Measurements from ENCODE around the gene ZNF576.
"Not testable (repeated sequence)": the region's sequence is repeated elsewhere in the genome, so short reads cannot be mapped to it uniquely, and the experiment has no call there.

Gene ZNF576

DNA sequence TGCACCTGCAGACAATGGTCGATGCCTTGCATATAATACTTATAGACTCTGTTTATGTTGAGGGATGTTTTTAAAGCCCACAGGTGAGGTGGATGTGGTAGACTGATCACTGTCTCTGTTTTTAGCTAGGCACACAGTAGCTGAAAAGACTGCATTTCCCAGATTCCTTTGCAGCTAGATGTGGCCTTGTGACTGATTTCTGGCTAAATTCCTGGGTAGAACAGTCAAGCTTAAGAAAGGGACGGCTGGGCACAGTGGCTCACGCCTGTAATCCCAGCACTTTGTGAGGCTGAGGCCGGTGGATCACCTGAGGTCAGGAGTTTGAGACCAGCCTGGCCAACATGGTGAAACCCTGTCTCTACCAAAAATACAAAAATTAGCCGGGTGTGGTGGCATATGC lies 3.9 kb downstream of the ZNF576 start:
- not testable (repeated sequence) for DNase-seq

DNA sequence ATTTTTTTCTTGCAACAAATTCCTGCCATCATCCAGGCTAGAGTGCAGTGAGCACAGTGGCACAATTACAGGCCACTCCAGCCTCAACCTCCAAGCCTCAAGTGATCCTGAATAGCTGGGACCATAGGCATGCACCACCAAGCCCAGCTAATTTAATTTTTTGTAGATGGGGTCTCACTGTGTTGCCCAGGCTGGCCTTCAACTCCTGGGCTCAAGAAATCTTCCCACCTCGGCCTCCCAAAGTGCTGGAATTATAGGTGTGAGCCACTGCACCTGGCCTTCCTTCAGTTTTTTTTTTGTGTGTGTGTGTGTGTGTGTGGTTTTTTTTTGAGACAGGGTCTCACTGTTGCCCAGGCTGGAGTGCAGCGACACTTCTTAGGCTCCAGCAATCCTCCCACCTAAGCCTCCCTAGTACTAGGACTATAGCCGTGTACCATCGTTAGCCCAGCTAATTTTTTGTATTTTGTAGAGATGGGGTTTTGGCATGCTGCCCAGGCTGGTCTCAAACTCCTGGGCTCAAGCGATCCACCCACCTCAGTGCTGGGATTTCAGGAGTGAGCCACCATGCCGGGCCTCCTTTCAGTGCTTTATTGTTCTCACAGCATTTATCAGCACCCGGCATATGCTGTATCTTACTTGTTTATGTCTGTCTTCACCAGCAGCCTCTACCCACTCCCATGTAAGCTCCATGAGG lies 9.6 kb downstream of the ZNF576 start:
- no peak for DNase-seq

DNA sequence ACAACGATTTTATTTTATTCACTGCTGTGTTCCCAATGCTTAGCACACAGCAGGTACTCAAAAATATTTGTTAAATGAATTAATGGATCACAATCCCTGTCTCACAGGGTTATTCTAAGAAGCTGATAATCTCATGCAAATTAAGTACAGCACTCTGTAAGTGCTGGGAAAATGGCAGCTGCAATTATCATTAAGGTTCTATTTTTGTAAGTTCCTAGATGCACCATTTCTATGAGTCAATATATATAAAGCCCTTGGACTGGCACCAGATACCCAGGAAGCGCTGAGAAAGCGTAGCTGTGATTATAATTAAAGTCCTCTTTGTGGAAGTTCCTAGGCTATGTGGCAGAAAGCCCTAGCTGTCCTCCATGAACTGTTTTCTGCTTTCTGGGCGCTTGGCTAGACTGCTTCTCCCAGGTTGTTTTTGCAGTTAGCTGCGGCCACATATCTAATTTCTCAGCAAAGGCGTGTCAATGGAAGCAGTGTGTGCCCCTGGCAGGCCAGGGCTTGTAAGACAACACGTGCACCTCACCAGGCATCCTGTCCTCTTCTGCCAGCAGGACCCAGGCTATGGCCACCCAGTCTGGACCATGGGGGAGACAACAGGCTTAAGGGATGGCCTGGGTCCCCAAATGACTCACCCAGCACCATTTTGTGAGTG lies 10.3 kb downstream of the ZNF576 start:
- DNase-seq: no peak

DNA sequence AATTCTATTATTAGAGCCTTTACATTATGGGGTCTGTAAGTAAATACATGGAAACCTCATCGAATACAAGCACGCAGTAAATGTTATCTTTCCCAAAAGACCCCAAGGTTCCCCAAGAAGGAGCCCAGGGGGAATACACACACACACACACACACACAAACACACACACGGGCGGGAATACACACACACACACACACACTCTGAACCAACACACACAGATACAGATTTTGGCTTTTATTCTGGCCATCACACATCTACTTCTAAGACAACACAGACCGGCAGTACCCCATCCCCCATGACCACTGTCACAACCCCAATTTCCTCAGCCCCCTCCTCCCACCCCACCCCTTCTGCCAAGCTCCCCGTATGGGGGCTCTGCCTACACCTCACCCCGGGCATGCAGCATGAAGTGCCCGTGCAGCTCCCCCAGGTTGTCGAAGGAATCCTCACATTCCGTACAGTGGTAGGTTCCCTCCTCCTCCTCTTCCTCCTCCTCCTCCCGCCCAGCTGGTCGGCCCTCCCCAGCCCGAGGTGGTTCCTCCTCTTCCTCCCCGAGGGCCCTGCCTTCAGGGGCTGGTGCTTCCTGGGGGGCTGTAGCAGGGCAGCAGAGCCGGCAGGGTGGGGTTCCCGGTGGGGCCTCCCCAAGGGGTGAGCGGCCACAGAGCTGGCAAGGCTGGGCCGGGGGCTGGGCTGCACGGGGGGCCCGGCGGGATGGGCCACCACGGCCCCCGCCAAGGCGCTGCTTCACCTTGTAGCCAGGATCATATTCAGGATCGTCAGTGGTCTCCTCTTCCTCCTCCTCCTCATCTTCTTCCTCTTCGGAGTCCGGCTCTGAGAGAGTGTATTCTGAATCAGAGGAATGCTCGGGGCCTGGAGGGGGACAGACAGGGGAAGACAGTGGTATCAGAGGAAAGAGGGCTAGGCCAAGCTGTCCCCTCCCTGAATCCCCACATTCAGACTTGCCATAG lies 11.1 kb downstream of the ZNF576 start:
- no peak for DNase-seq

DNA sequence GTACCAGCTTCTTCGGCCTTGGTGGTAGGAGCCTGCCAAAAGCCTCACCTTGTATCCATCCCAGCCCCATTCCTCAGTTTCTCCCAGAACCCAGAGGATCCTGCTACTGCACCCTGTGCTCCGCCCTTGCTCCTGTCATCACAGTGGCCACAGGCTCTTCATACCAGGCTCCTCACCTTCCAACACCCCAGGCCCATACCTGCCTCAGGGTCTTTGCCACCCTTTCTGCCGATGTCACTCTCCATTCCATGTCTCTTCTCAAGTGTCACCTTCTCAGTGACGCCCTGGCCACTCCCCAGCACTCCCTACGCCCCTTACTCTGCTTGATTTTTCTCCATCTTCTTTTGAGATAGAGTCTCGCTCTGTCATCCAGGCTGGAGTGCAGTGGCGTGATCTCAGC lies 13.5 kb downstream of the ZNF576 start:
- no peak for DNase-seq

DNA sequence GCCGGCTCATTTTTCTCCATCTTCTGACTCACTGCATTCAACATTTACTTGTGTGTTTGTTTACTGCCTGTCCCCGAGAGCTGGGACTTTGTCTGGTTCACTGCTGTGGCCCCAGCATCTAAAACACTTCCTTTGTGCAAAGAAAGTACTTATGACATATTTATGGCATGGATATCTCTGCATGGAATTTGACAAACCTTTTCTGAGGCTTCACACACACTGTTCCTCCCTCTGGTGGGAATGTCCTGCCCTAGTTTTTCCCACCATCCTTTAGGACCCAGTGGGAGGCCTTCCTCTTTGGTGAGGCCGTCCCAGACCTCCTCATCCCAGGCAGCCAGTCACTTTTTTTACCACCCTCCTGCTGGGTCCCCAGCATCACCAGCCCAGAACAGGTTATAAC lies 14.1 kb downstream of the ZNF576 start:
- DNase-seq: no peak

DNA sequence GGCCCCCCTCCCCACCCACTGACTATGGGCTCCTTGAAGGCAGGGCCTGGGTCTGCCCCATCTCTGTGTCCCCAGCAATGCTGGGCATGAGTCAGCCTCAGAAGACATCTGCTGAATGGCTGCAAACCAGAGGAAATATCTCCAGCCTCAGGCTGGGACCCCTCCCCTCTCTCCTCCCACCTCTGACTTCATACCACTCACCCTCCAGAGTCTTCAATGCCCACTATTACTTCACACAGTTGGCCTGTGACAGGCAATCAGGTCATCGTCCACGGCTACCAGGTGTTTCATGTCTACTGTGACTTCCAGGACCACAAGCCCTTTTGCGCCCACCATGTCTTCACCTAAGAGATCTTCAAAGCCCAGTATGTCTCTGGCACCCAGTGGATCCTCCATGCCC lies 15.4 kb downstream of the ZNF576 start, which contains the start of gene SRRM5:
Gene SRRM5 (plus strand): TSS at position 301 of the 400 bp plus-strand sequence. CDS start 34 bp downstream, at position 335.
- no peak for DNase-seq

DNA sequence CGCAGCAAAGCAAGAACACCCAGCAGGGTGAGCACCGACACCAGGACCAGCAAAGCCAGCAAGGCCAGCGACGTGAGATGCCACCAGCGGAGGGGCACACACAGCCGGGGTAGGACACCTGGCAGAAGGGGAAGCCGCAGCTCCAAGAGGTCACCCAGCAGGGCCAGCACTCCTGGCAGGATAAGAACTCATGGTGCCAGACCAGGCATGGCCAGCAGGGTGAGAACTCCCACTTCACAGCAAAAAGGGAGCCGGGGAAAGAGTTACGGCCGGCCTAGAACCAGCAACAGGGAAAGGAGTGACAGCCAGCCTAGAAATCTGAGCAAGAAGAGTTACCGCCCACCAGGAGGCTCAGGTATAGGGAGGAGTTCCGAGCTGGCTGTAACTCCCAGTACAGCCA lies 16.0 kb downstream of the ZNF576 start:
- no peak for DNase-seq

DNA sequence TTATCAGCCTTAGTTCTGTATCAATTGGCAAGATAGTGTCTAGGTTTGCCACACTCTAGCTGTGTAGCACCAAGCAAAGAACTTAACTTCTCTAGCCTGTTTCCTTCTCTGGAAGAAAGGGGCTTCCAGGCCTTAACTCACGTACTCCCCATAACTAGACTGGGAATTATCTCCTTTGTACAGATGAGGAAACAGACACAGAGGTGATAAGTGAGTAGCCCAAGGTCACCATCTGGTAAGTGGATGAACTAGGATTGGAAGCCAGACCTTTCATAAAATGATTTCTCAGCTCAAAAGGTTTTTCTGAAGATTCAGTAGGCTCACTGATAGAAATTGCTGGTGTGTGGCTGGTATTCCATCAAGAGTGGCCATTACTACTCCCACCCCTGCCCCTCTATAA lies 19.9 kb downstream of the ZNF576 start:
- DNase-seq: no peak

DNA sequence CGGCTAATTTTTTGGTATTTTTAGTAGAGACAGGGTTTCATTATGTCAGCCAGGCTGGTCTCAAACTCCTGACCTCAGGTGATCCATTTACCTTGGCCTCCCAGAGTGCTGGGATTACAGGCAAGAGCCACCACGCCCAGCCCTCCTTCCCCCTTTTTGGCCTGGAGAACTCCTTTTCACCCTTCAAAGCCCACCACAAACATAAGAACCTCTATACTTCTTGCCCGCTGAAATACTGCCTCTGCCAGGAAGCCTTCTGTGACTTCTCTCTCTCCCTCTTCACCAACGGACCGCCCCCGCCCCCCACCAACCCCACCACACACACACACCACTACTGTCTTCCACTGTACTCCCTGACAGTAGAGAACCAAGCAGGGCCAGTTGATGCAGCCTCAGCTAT lies 20.6 kb downstream of the ZNF576 start:
- DNase-seq: no peak

DNA sequence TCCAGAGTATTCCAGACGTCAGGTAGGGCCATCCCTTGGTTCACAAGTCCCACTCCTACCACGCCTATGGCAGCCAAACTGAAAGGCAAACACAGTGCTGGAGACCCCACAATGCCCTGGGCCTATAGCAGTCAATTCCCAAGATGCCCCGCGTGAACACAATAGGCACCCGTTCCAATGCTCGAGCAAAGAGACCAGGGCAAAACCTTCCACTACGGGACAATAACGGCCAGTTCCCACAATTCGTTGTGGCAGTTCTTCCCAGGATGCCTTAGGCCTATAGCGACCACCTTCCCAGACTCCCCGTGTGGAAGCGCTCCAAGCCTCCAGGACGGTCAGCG lies 22.5 kb downstream of the ZNF576 start:
- DNase-seq: peak; percentile 73

DNA sequence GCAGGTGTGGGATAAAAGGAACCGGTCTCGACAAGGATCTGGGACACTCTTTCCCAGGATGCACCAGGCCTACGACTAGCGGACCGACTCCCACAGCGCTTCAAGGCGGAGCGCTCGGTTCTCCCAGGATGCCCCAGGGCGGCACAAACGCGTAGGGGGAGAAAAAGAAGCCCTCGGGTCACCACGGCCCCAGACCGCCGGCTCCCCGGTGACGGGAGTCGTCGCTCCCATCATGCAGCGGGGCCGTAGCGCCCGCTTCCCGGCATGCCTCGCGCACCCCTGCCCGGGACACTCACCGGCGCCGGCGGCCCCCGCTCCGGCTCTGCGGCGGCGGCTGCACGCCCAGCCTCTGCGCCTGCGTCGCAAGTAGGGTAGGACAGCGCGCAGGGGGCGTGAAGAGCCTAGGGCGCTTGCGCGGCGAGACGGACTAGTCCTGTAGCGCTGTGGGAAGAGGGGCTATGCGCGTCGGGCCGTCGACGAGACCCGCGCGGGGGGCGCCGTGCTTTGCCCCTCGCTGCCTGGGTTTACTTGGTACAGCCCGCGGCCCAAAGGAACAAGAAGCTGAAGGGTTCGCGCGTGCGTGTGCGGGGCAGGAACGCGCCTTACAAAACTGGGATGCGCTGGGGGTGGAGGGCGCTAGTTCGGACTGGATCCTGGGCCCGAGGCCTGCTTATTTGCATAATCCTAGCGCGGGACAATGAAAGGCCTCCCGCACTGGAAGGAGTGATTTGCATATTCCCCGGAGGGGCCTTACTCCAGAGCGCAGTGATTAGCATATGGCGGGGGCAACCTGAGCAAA lies 23.1 kb downstream of the ZNF576 start, which contains the start of gene ZNF428:
Gene ZNF428 (minus strand): TSS at position 368 of the 799 bp plus-strand sequence. CDS start 5,325 bp downstream, outside the sequence.
- peak; percentile 94 for DNase-seq

DNA sequence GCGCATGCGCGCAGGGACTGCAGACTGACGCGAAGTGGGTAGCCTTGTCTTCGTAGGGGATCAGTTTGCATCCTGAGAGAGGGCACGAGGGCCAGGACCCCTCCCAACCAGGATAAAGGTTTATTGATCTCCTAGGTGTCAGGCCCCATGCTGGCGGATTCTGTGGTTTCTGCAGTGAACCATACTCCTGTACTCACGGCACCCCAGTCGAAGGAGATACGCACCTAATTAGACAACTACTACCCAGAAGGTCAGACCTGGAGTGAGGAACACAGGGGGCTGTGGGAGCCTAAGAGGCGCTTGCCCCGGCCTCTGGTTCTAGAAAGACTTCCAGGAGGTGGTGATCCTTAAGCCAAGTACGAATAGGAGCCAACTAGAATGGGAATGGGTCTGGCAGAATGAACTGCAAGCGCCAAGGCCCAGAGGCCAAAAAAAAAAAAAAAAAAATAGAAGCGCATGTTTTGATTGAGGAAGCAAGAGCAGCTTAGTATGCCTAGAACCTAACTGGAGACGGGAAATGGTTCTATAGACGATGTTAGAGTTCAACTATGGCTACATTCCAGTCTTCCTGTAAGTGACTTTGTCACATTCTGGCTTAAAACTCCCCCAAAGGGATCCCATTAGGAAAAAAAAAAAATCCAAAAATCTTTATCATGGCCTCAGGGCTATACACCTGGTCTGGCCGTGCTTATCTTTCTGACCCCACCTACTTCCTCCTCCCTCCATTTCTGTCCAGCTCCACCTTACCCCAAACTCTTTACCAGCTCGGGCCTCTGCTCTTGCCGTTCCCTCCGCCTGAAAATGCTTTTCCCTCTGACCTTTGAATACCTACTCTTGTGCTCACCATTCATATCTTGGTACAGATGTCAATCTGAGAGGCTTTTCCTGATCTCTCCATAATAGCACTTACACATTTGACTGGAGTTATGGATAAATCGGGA lies 23.9 kb downstream of the ZNF576 start:
- no peak for DNase-seq

DNA sequence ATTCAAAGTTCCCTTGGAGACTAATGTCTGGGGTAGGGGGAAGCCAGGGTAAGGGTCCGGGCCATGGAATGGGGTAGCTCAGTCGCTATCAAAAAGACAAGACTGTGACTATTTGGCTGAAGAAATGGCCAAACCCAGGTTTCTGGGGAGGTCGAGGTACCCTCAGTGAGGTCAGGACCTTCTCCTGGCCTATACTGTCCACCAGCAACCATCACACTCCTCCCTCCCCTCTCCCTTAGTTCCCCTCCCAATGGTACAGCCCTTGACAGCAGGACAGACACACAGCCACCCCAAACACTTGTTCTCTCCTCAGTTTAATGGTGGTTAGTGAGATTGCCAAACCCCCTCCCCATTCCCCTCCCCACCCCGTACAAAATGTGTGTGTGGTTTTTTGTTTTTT lies 25.7 kb downstream of the ZNF576 start:
- no peak for DNase-seq

DNA sequence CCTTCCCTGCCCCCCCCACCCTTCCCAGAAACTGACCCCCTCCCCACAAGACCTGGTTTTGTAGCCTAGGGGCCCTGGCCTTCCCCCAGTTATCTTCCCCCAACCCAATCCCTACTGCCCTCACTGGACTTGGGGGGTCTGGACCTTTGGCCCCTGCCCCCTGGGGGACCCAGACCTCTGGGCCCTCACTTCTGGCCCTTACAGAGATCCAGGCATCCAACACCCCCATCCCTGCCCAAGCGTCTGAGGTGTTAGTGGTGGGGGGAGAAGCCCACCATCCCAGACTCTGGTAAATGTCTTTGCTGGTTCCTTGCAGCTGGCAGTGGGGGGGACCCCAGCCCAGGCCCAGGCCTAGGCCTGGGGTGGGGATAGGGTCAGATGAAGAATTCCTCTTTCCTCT lies 26.6 kb downstream of the ZNF576 start:
- no peak for DNase-seq

DNA sequence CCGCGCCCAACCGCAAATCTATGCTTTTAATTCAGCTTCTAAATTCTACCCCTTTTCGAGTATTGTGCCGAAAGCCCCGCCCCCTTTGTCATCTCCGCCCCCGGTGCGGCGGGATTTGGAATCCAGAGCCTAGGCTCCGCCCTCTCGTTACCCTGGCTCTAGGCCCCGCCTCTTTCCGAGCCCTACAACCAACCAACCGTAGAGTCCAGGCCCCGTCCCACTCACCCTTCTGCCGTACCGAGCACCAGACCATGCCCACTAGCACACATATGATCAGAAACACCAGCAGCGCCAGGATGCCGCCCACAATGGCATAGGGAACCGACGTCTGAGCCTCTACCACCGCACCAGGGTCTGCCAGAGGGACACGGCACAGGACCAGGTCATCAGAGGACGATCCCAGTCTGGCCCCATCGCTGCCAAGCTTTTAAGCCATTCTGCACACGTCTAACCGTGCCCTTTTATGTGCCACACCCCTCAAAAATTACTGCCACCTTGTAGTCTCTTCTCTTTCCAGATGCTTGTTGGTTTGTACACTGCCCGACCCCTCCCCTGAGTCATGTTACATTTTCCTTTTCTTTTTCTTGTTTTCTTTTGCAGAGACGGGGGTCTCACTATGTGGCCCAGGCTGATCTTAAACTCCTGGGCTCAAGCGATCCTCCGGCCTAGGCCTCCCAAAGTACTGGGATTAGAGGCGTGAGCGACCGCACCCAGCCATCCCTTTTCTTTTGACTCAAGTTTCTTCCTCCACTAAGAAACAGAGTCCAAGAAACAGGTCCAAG lies 27.7 kb downstream of the ZNF576 start:
- DNase-seq: peak; percentile 17

DNA sequence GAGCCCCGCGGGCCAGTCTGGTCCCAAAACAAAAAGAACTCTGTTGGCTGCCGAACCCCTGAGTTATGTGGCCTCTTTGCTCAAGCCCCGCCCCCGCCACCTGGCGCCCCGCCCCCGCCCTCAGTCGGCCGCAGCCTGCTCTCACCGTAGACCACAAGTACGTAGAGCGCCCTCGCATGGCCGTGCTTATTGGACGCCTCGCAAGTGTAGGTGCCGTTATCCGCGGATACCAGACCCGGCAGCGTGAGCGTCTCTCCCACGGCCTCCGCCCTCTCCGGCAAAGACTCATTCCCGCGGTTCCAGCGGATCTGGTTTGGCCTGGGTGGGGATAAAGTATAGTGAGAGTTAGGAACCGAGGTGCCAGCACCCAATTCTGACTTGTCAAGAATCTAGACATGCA lies 28.5 kb downstream of the ZNF576 start:
- DNase-seq: peak; percentile 90

DNA sequence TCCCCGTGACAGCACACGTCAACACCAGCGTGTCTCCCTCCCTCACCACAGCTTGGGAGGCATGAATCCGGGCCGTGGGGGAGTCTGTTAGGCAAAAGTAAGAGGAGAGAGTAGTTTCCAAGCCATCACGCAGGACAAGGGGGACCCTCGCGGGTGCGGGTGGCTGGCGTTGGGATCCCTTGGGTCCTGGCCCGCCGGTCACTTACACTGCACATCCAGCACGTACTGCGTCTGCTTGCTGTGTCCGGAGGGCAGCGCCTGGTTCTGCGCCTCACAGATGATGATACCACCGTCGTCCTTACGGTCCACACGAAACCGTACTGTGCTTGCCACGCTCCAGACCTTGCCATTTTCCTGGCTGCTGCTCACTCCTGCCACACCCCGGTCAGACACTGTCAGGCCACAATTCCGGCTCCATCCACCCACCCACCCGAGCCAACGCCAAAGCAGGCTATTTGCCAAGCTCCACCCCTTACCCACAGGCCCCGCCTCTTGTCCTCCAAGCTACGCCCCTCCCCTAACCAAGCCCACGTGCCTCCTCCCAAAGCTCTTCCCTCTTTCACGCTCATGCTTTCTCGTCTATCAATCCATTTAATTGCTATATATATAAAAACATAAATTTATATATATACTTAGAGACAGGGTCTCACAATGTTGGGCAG lies 29.7 kb downstream of the ZNF576 start:
- DNase-seq: peak; percentile 24

DNA sequence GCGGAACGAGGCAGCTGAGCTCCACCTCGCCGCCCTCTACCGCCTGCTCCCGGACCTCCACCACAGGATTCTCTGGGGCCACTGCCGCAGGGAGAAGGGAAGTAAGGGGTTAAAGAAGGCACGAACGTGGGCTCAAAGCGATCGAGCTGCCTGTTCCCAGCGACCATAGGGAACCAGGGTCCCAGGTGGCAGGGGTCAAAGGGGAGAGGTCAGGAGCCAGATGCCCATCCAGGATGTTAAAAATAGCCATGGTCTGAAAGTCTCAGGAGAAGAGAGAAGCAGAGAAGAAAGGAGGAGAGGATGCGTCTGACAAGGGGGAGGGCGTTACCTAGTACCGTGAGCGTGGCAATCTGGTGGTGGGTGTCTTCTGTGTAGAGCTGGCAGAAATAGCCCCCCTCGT lies 30.4 kb downstream of the ZNF576 start:
- DNase-seq: no peak
